Ovary (tissue), 3 donors: Measurements from ENCODE around the gene PFN4.
"Not testable (repeated sequence)": the region's sequence is repeated elsewhere in the genome, so short reads cannot be mapped to it uniquely, and the experiment has no call there.

Source experiments
- POLR2A ChIP-seq: fragments of 450-650 bp; IDR thresholded peaks from one replicate; pipeline ENCODE4 v1.6.1; 2017; ENCODE audit warnings: antibody characterized with exemption, mild to moderate bottlenecking, moderate library complexity
- TF ChIP-seq, protein P1 (sequence below), 3 donors: fragments of 450-650 bp in 2 of 3; fragments of 200-600 bp in 1 of 3; IDR thresholded peaks; one replicate each; pipeline versions ENCODE4 v1.5.1 to v1.8.0; 2016 to 2022; ENCODE audit warnings: antibody characterized with exemption in 3 of 3, mild to moderate bottlenecking in 1 of 3
- donor health status: DM: no; HTN: no; CAD: no.

DNA sequence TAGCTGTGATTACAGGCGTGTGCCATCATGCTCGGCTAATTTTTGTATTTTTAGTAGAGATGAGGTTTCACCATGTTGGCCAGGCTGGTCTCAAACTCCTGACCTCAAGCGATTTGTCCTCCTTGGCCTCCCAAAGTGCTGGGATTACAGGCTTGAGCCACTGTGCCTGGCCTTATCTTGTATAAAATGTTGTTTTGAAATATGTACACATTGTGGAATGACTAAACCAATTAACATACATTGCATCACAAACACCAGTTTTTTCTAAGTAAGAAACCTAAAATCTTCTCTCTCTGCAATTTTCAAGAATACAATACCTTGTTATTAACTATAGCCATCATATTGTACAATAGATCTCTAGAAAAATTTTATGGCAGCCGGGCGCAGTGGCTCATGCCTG is 17.2 kb upstream of the PFN4 start:
- TF ChIP-seq, protein P1, sequence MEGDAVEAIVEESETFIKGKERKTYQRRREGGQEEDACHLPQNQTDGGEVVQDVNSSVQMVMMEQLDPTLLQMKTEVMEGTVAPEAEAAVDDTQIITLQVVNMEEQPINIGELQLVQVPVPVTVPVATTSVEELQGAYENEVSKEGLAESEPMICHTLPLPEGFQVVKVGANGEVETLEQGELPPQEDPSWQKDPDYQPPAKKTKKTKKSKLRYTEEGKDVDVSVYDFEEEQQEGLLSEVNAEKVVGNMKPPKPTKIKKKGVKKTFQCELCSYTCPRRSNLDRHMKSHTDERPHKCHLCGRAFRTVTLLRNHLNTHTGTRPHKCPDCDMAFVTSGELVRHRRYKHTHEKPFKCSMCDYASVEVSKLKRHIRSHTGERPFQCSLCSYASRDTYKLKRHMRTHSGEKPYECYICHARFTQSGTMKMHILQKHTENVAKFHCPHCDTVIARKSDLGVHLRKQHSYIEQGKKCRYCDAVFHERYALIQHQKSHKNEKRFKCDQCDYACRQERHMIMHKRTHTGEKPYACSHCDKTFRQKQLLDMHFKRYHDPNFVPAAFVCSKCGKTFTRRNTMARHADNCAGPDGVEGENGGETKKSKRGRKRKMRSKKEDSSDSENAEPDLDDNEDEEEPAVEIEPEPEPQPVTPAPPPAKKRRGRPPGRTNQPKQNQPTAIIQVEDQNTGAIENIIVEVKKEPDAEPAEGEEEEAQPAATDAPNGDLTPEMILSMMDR (IDR thresholded peaks at IDR 0.05), result not testable (repeated sequence)
- TF ChIP-seq POLR2A, result not testable (repeated sequence)
